HepG2 (cell line): Measurements from ENCODE around the gene MRPS14. TPM values are rescaled to one million over a fixed set of nuclear protein-coding genes. Genes with fewer than 3 reads are reported as not detected.

Source experiments
- ATAC-seq: fragments of 200-7000 bp; cut with Tn5 transposase; 3 replicates; pipeline ENCODE4 v1.9.1; 2020; ENCODE audit warnings: mild to moderate bottlenecking, moderate library complexity
- BruUV-seq: library from RNA; stranded (reverse); fragments of 400-500 nt; replicated peaks from 2 replicates; lab custom pipeline; 2021; lab: Mats Ljungman, UMichigan
- CTCF ChIA-PET: fragments of 300-600 bp; formaldehyde crosslinking; extraction: SDS; loops from one replicate; lab custom pipeline; 2021; ENCODE audit warnings: low total read pairs, inconsistent platforms, low intra/inter-chr PET ratio; lab: Yijun Ruan, JAX
- POLR2A ChIA-PET: fragments of 350-600 bp; sonication (Branson Sonifier 250); formaldehyde crosslinking; loops from one replicate; lab custom pipeline; 2020; ENCODE audit warnings: antibody characterized with exemption, inconsistent platforms; lab: Yijun Ruan, JAX
- DNase-seq: peaks from one replicate; pipeline ENCODE4 v3.0.0-alpha.2; 2015; ENCODE audit warnings: low spot score
- FAIRE-seq: peaks from 3 replicates; lab custom pipeline; 2011; peaks lifted over from hg19 to GRCh38; lab: Jason Lieb, UNC
- H2AFZ ChIP-seq: one replicate; pipeline ENCODE4 v1.6.1; 2011; ENCODE audit warnings: low read length, inconsistent platforms
- H3K27ac ChIP-seq: fragments of 300-600 bp; 3 replicates; pipeline ENCODE4 v1.8.0; 2011; ENCODE audit warnings: mixed run types, mild to moderate bottlenecking, mixed read lengths, low read length, inconsistent platforms; ENCODE audit not compliant: insufficient read depth; ENCODE audit errors: extremely low read length
- H3K27me3 ChIP-seq, 2 experiments: fragments of 200-600 bp in 1 of 2; 2 replicates in 1 of 2; 3 replicates in 1 of 2; pipeline versions ENCODE4 v1.6.0 to v1.8.0; 2011; ENCODE audit warnings: low read length in 2 of 2, mild to moderate bottlenecking in 2 of 2, moderate library complexity in 2 of 2, inconsistent platforms in 1 of 2; ENCODE audit not compliant: insufficient read depth in 2 of 2, control insufficient read depth in 1 of 2
- H3K36me3 ChIP-seq, 2 experiments: fragments of 200-600 bp in 1 of 2; replicated peaks in 1 of 2; 2 replicates in 1 of 2; 3 replicates in 1 of 2; pipeline versions ENCODE4 v1.5.1 to v1.8.0; 2011; ENCODE audit warnings: low read length in 2 of 2, inconsistent platforms in 1 of 2; ENCODE audit not compliant: insufficient read depth in 2 of 2, control insufficient read depth in 1 of 2
- H3K4me1 ChIP-seq: 2 replicates; pipeline ENCODE4 v1.5.1; 2012; ENCODE audit warnings: low read length, inconsistent platforms; ENCODE audit not compliant: insufficient read depth
- H3K4me2 ChIP-seq: 2 replicates; pipeline ENCODE4 v1.6.0; 2011; ENCODE audit warnings: low read depth, low read length, inconsistent platforms
- H3K4me3 ChIP-seq, 3 experiments: fragments of 200-600 bp in 1 of 3; sonication (generic), shearing (Covaris generic) in 1 of 3; replicated peaks in 1 of 3; 2 replicates each; pipeline ENCODE4 v1.5.1; 2011 to 2016; ENCODE audit warnings: low read length in 3 of 3, inconsistent platforms in 2 of 3, low read depth in 2 of 3, mild to moderate bottlenecking in 2 of 3, control low read depth in 1 of 3, mixed read lengths in 1 of 3; ENCODE audit not compliant: insufficient read depth in 1 of 3
- H3K79me2 ChIP-seq: one replicate; pipeline ENCODE4 v1.6.1; 2011; ENCODE audit warnings: low read length, inconsistent platforms; ENCODE audit not compliant: insufficient read depth
- H3K9ac ChIP-seq: 2 replicates; pipeline ENCODE4 v1.6.0; 2011; ENCODE audit warnings: mild to moderate bottlenecking, low read depth, low read length, inconsistent platforms; ENCODE audit not compliant: insufficient read depth
- H3K9me3 ChIP-seq: 2 replicates; pipeline ENCODE4 v1.5.1; 2012; ENCODE audit warnings: mild to moderate bottlenecking, low read length
- H4K20me1 ChIP-seq: 2 replicates; pipeline ENCODE4 v1.6.0; 2011; ENCODE audit warnings: inconsistent platforms, mild to moderate bottlenecking, low read length, moderate library complexity; ENCODE audit not compliant: insufficient read depth
- JUND ChIP-seq: sonication (generic); formaldehyde crosslinking; IDR thresholded peaks from 2 replicates; pipeline ENCODE4 v1.8.0; 2022; ENCODE audit warnings: mild to moderate bottlenecking, missing genetic modification reagents
- MXD4 ChIP-seq: IDR thresholded peaks from 2 replicates; pipeline ENCODE4 v1.6.1; 2016; ENCODE audit warnings: mild to moderate bottlenecking, missing biosample characterization, missing genetic modification reagents
- NCOA5 ChIP-seq: sonication (generic); formaldehyde crosslinking; IDR thresholded peaks from 2 replicates; pipeline ENCODE4 v1.4.0; 2020; ENCODE audit warnings: missing genetic modification reagents
- SOX5 ChIP-seq: IDR thresholded peaks from 2 replicates; pipeline ENCODE4 v1.6.1; 2016; ENCODE audit warnings: borderline replicate concordance
- SUZ12 ChIP-seq: fragments of 150-350 bp; IDR thresholded peaks from 2 replicates; pipeline ENCODE4 v1.6.1; 2014; ENCODE audit warnings: low read depth, low read length
- TARDBP ChIP-seq: sonication (generic); formaldehyde crosslinking; IDR thresholded peaks from 2 replicates; pipeline ENCODE4 v1.8.0; 2022; ENCODE audit warnings: mild to moderate bottlenecking, missing genetic modification reagents
- TSC22D2 ChIP-seq: sonication (generic); formaldehyde crosslinking; IDR thresholded peaks from 2 replicates; pipeline ENCODE4 v1.5.1; 2020; ENCODE audit warnings: missing genetic modification reagents, mild to moderate bottlenecking, borderline replicate concordance
- ZNF124 ChIP-seq: sonication (generic); formaldehyde crosslinking; IDR thresholded peaks from 2 replicates; pipeline ENCODE4 v1.4.0; 2020; ENCODE audit warnings: missing genetic modification reagents
- ZNF607 ChIP-seq: sonication (generic); formaldehyde crosslinking; IDR thresholded peaks from 2 replicates; pipeline ENCODE4 v1.5.1; 2020; ENCODE audit warnings: missing genetic modification reagents, mild to moderate bottlenecking, borderline replicate concordance
- ZNF674 ChIP-seq: sonication (generic); formaldehyde crosslinking; IDR thresholded peaks from 2 replicates; pipeline ENCODE4 v1.5.0; 2020; ENCODE audit warnings: low read depth, mild to moderate bottlenecking, missing genetic modification reagents
- ZNF788 ChIP-seq: sonication (generic); formaldehyde crosslinking; IDR thresholded peaks from 2 replicates; pipeline ENCODE4 v1.5.0; 2020; ENCODE audit warnings: mild to moderate bottlenecking, missing genetic modification reagents, borderline replicate concordance
- WGBS: methylation state at CpG from one replicate; pipeline ENCODE4 v1.1.6; 2017; ENCODE audit warnings: low lambda C conversion rate; 5-methylcytosine and 5-hydroxymethylcytosine counted together
- in situ Hi-C: cut with HindIII; loops from 2 replicates; pipeline ENCODE4 v1.10.0; 2017; ENCODE audit warnings: low pct_unique_long_range_greater_than_20kb; ENCODE audit not compliant: extremely low pct_ligation_motif_present
- intact Hi-C: fragments of 100-400 bp; cut with micrococcal nuclease; formaldehyde crosslinking; loops from one replicate; pipeline ENCODE4 v1.10.0; 2022; ENCODE audit not compliant: unreplicated experiment
- polyA plus RNA-seq, 8 experiments: library from polyadenylated mRNA; depleted of rRNA in 3 of 8; stranded (reverse) in 7 of 8; unstranded in 1 of 8; fragments of >200 nt; fragmentation: Illumina TruSeq in 4 of 8; extraction: Trizol in 4 of 8; gene quantifications; 2 replicates each; pipeline versions ENCODE4 v1.2.1 to v1.2.3, GENCODE V29; 2011 to 2016; ENCODE audit warnings: low read depth in 4 of 8, missing spikeins in 1 of 8, mixed read lengths in 1 of 8; ENCODE audit not compliant: insufficient read depth in 1 of 8
- total RNA-seq, 5 experiments: library from RNA; depleted of rRNA; stranded (reverse); fragments of >200 nt; fragmentation: Illumina TruSeq; extraction: Trizol; gene quantifications; 2 replicates each; pipeline ENCODE4 v1.2.3, GENCODE V29; 2016; ENCODE audit warnings: low read depth in 1 of 5
- TF ChIP-seq, protein P1 (sequence below): sonication (generic); formaldehyde crosslinking; IDR thresholded peaks from 2 replicates; pipeline ENCODE4 v1.9.0; 2021; ENCODE audit warnings: missing genetic modification reagents, mild to moderate bottlenecking, borderline replicate concordance
- TF ChIP-seq, protein P2 (sequence below): IDR thresholded peaks from 2 replicates; pipeline ENCODE4 v1.6.1; 2016
- TF ChIP-seq, protein P3 (sequence below): conservative IDR thresholded peaks from 2 replicates; pipeline ENCODE4 v1.6.1; 2018; ENCODE audit warnings: missing genetic modification reagents
- TF ChIP-seq, protein P4 (sequence below): sonication (generic); formaldehyde crosslinking; IDR thresholded peaks from 2 replicates; pipeline ENCODE4 v1.4.0; 2020; ENCODE audit warnings: missing genetic modification reagents

MRPS14 gene
- total and polyA plus RNA-seq, 2 of the 13 experiments (the other 11 are each of a cell fraction or from before 2014, with no cell fraction given): 36.6 to 43.2 TPM

DNA sequence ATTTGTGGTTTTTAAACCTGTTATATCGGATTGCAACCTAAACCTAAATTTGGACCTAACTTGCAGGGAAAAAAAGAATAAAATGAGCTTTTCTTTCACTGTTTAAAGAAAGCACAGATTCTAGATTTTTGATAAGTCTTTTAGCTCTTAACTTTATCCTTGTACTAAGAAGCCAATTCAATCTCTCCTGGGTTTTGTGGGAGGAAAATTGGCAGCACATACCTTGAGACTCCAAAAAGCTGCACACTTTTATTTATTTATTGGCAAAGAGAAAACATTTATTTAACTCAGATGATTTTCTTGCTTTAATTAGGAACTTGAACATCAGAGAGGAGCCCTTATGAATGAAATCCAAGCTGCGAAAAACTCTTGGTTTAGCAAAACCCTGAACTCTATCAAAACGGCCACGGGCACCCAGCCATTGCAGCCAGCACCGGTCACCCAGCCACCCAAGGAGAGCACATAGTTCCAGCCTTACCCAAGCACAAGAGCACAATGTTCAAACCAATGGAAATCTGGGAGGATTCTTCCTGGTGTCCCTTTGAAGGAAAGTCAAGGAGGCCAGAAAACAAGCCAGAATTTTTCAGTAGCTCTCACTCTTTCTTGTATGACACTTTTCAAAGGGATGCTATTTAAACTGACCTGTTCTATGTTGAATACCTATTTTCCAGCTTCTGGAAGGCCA is 33.5 kb downstream of the MRPS14 start:
- Histone ChIP-seq H3K27me3 (no peaks in the 10 kb centered on the region), H4K20me1 (no peaks in the 10 kb centered on the region), H3K9ac (no peak overlapping the region), H3K4me3 (no peak overlapping the region), H3K4me1 (peaks cover 26% of the 10 kb centered on the region), H3K27ac (no peak overlapping the region), H3K9me3 (no peaks in the 10 kb centered on the region), H3K36me3 (no peaks in the 10 kb centered on the region; a peak in 1 of 5 replicates), H3K4me2 (no peak overlapping the region; the same call in 1 of the 2 replicates), H3K79me2 (no peaks in the 10 kb centered on the region), H2AFZ (no peak overlapping the region)
- DNase-seq (no peak), ATAC-seq (no peak), FAIRE-seq (no peak)
- intact Hi-C loops (loop anchor here (2.0 kb wide), 1 partner anchor 219 kb away; no protein-coding TSS in a partner anchor), in situ Hi-C loops (loop anchor here (25.0 kb wide), 1 partner anchor 727 kb away; no protein-coding TSS in a partner anchor)
- 91% methylated on average over 5 of the region's 5 CpGs for WGBS
- POLR2A ChIA-PET: interaction anchor here (1.6 kb wide), 1 partner anchor 10 kb away, joined by 7 read pairs; the partner anchor contains the start of gene CACYBP
- BruUV-seq: no TSS peak
- TF ChIP-seq, protein P1, sequence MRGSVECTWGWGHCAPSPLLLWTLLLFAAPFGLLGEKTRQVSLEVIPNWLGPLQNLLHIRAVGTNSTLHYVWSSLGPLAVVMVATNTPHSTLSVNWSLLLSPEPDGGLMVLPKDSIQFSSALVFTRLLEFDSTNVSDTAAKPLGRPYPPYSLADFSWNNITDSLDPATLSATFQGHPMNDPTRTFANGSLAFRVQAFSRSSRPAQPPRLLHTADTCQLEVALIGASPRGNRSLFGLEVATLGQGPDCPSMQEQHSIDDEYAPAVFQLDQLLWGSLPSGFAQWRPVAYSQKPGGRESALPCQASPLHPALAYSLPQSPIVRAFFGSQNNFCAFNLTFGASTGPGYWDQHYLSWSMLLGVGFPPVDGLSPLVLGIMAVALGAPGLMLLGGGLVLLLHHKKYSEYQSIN: no peak
- TF ChIP-seq TSC22D2: no peak
- TF ChIP-seq TARDBP: no peak
- no peak for TF ChIP-seq ZNF124 (CRISPR knock-in tag)
- no peak for TF ChIP-seq ZNF788 (CRISPR knock-in tag)
- no peak for TF ChIP-seq SUZ12
- TF ChIP-seq NCOA5 (CRISPR knock-in tag): no peak
- TF ChIP-seq, protein P2, sequence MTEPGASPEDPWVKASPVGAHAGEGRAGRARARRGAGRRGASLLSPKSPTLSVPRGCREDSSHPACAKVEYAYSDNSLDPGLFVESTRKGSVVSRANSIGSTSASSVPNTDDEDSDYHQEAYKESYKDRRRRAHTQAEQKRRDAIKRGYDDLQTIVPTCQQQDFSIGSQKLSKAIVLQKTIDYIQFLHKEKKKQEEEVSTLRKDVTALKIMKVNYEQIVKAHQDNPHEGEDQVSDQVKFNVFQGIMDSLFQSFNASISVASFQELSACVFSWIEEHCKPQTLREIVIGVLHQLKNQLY: no peak
- TF ChIP-seq, protein P3, sequence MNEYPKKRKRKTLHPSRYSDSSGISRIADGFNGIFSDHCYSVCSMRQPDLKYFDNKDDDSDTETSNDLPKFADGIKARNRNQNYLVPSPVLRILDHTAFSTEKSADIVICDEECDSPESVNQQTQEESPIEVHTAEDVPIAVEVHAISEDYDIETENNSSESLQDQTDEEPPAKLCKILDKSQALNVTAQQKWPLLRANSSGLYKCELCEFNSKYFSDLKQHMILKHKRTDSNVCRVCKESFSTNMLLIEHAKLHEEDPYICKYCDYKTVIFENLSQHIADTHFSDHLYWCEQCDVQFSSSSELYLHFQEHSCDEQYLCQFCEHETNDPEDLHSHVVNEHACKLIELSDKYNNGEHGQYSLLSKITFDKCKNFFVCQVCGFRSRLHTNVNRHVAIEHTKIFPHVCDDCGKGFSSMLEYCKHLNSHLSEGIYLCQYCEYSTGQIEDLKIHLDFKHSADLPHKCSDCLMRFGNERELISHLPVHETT (CRISPR knock-in tag): no peak
- no peak for TF ChIP-seq ZNF674 (CRISPR knock-in tag)
- TF ChIP-seq, protein P4, sequence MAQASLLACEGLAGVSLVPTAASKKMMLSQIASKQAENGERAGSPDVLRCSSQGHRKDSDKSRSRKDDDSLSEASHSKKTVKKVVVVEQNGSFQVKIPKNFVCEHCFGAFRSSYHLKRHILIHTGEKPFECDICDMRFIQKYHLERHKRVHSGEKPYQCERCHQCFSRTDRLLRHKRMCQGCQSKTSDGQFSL (CRISPR knock-in tag): no peak
- TF ChIP-seq SOX5 (CRISPR knock-in tag): no peak
- TF ChIP-seq MXD4: no peak
- TF ChIP-seq JUND (CRISPR knock-in tag): no peak
- no peak for TF ChIP-seq ZNF607 (CRISPR knock-in tag)
- CTCF ChIA-PET: no interaction called here
